ENCODE data around the gene ZNF106.

GRCh38 chr15:42403389-42403788, 87.6 kb downstream of the ZNF106 start:
- no peak for TF ChIP-seq CTCF (IDR thresholded peaks at IDR 0.05)
- no peak for TF ChIP-seq EP300 (IDR thresholded peaks at IDR 0.05)

Data from suprapubic skin (tissue), 3 donors.